ENCODE measurements around the gene LSR. TPM values are rescaled to one million over a fixed set of nuclear protein-coding genes. Genes with fewer than 3 reads are reported as not detected.

The LSR gene
- total RNA-seq, 1 donor from 2014 or later = 79.4 TPM

- intact Hi-C loops (cut with DNase I) = no loop called here
- Histone ChIP-seq H3K4me3 (no peak overlapping the region), H3K4me1 (no peaks in the 10 kb centered on the region), H3K27ac (no peak overlapping the region), H3K27me3 (no peaks in the 10 kb centered on the region), H3K9me3 (peaks cover 0 to 8% of the 10 kb centered on the region in 2 donors), H3K36me3 (no peaks in the 10 kb centered on the region)
- no peak for TF ChIP-seq CTCF (IDR thresholded peaks at IDR 0.05)
- DNase-seq (ENCODE audit: low spot score in 2 of 2) = no peak
Observed at GRCh38 chr19:35240327-35240726, 8.5 kb upstream of the LSR start.

GRCh38 chr19:35241417-35241816 lies 7.4 kb upstream of the LSR start:
- no peak for TF ChIP-seq CTCF (IDR thresholded peaks at IDR 0.05)
- Histone ChIP-seq H3K9me3 (peaks cover 0 to 8% of the 10 kb centered on the region in 2 donors), H3K4me1 (no peaks in the 10 kb centered on the region), H3K27me3 (no peaks in the 10 kb centered on the region), H3K36me3 (no peaks in the 10 kb centered on the region), H3K4me3 (no peak overlapping the region), H3K27ac (no peak overlapping the region)
- intact Hi-C loops (cut with DNase I) = no loop called here
- DNase-seq (ENCODE audit: low spot score in 2 of 2) = no peak

- no peak overlapping the region for H3K4me3 ChIP-seq
- no peak overlapping the region for H3K27ac ChIP-seq
- H3K36me3 ChIP-seq = no peaks in the 10 kb centered on the region
- intact Hi-C loops (cut with DNase I) = no loop called here
- DNase-seq (ENCODE audit: low spot score in 2 of 2) = no peak
- TF ChIP-seq CTCF (IDR thresholded peaks at IDR 0.05) = no peak
- peaks cover 10% of the 10 kb centered on the region for H3K27me3 ChIP-seq
- H3K9me3 ChIP-seq = peaks cover 0 to 2% of the 10 kb centered on the region in 2 donors
- peaks cover 6 to 8% of the 10 kb centered on the region in 2 donors for H3K4me1 ChIP-seq
Observed at GRCh38 chr19:35246466-35247092, 2.2 kb upstream of the LSR start.

GRCh38 chr19:35247526-35248309 lies 1.1 kb upstream of the LSR start:
- H3K9me3 ChIP-seq = no peaks in the 10 kb centered on the region
- peaks cover 6 to 8% of the 10 kb centered on the region in 2 donors for H3K4me1 ChIP-seq
- H3K4me3 ChIP-seq = peak overlapping the region; percentile 52 to 67
- intact Hi-C loops (cut with DNase I) = no loop called here
- peak overlapping the region; percentile 48 to 64 for H3K27ac ChIP-seq
- no peak for DNase-seq (ENCODE audit: low spot score in 2 of 2)
- peaks cover 10% of the 10 kb centered on the region for H3K27me3 ChIP-seq
- H3K36me3 ChIP-seq = no peaks in the 10 kb centered on the region
- peak in 2 of 3 experiments; percentile 27 to 40 for TF ChIP-seq CTCF (IDR thresholded peaks at IDR 0.05)

GRCh38 chr19:35249146-35249847 lies 495 bp downstream of the LSR start:
- intact Hi-C loops (cut with DNase I) = no loop called here
- Histone ChIP-seq H3K9me3 (no peaks in the 10 kb centered on the region), H3K27ac (no peak overlapping the region), H3K36me3 (no peaks in the 10 kb centered on the region), H3K4me3 (peak overlapping the region; percentile 52 to 67), H3K27me3 (peaks cover 10% of the 10 kb centered on the region), H3K4me1 (peaks cover 6 to 8% of the 10 kb centered on the region in 2 donors)
- no peak for DNase-seq (ENCODE audit: low spot score in 2 of 2)
- no peak for TF ChIP-seq CTCF (IDR thresholded peaks at IDR 0.05)
